NCI-H1417 treated with DMSO at 0.1 percent for 48 hours (cell line): ENCODE results near the gene NGFR.
"Not testable (repeated sequence)": the region's sequence is repeated elsewhere in the genome, so short reads cannot be mapped to it uniquely, and the experiment has no call there.

Source experiments
- DNase-seq: peaks from one replicate; lab custom pipeline; 2025; lab: John Stamatoyannopoulos, UW

The NGFR gene

GRCh38 chr17:49496183-49496866 lies 1.2 kb downstream of the NGFR start:
- DNase-seq = no peak

GRCh38 chr17:49496867-49497147 lies 1.7 kb downstream of the NGFR start:
- DNase-seq = no peak

- no peak for DNase-seq
Measured at GRCh38 chr17:49497148-49498028, 2.3 kb downstream of the NGFR start.

DNA sequence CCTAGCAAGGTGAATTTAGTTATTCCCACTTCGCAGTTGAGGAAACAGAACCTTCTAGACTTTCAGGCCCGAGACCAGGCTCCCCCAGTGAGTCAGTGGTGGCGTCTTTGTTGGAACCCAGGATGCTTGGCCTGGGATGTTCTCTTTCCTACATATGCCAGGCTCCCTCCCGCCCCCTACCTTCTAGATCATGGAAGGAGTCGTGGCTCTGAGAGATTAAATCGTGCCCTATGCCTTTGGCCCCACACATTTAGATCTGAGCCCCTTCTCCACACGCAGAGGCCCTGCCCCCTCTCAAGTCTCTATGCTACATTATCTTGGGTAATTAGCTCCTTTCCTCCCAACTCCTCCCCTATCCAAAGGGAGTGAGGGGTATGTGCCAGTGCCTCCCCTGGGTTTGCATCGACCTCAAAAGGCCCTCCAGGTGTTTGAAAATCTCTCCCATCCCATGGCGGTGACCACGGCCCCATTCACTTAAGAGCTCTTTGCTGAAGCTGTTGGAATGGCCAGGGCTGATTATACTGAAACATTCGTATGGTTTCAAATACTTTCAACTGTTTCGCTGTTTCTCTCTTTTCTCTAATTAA lies 3.0 kb downstream of the NGFR start:
- DNase-seq = no peak

DNA sequence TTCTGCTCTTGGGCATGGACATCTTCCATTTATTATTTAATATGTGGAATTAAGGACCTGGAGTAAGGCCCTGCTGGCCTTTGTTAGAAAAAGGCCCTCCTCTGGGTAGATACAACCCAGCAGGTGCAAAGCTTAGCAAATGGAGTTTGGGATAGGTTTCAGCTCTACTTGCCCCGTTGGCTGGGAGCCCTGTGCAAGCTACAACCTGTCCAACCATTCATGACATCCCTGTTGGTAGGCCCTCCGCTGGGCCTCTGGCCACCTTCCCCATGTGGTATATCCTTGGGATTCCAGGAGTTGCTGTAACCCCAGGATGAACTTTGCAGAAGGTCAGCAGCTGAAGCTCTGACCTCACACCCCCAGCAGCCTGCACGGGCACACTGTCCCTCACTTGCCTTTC lies 6.4 kb downstream of the NGFR start:
- DNase-seq = no peak

DNA sequence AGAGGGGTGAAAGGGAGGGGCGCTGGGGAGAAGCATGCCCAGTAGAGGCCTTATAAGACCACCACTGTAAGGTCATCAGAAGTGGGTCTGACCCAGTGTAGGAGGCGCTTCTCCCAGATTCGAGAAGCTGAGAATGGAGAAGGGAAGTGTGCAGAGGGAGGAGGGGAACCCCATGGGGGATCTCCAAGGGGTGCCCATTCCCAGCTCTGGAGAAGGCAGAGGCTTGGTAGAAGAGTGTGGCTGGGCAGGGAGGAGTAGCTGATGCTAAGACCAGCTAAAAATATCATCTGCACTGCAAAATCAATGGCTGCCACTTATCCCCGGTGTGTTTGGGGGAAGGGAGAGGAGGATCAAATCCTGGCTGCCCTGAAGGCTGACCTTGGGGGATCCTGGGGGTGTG lies 7.2 kb downstream of the NGFR start:
- DNase-seq = no peak

DNA sequence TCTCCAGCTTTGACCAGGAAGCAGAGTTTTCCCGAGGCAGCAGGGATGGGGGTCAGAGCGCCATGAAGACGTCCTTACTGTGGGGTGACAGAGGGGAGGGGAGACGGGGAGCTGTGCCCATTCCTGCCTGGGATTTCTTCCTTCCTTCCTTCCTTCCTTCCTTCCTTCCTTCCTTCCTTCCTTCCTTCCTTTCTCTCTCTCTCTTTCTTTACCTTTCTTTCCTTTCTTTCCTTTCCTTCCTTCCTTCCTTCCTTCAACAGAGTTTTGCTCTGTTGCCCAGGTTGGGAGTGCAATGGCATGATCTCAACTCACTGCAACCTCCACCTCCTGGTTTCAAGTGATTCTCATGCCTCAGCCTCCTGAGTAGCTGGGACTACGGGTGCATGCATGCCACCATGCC lies 7.6 kb downstream of the NGFR start:
- not testable (repeated sequence) for DNase-seq

DNA sequence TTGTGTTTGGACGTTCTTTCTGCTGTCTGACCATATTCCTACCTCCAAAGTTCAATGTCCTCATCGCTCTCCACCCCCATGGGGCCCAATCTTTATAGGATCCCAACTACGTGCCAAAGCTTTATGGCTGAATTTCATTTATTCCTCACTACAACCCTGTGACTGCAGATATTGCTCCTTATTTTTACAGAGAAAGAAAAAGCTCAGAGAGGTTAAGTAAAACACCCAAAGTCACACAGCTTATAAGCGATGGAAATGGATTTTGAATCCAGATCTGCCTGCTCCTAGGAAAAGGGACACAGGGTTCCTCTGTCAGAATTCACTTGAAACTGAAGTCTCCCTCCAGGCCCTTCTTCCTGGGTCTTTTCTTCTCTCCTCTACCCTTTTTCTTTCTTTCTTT lies 9.3 kb downstream of the NGFR start:
- DNase-seq = no peak

GRCh38 chr17:49505854-49506253 lies 10.8 kb downstream of the NGFR start:
- DNase-seq = no peak

DNA sequence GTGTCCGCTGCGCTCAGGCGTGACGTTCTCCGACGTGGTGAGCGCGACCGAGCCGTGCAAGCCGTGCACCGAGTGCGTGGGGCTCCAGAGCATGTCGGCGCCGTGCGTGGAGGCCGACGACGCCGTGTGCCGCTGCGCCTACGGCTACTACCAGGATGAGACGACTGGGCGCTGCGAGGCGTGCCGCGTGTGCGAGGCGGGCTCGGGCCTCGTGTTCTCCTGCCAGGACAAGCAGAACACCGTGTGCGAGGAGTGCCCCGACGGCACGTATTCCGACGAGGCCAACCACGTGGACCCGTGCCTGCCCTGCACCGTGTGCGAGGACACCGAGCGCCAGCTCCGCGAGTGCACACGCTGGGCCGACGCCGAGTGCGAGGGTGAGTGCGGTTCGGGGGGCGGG lies 11.2 kb downstream of the NGFR start:
- no peak for DNase-seq

DNA sequence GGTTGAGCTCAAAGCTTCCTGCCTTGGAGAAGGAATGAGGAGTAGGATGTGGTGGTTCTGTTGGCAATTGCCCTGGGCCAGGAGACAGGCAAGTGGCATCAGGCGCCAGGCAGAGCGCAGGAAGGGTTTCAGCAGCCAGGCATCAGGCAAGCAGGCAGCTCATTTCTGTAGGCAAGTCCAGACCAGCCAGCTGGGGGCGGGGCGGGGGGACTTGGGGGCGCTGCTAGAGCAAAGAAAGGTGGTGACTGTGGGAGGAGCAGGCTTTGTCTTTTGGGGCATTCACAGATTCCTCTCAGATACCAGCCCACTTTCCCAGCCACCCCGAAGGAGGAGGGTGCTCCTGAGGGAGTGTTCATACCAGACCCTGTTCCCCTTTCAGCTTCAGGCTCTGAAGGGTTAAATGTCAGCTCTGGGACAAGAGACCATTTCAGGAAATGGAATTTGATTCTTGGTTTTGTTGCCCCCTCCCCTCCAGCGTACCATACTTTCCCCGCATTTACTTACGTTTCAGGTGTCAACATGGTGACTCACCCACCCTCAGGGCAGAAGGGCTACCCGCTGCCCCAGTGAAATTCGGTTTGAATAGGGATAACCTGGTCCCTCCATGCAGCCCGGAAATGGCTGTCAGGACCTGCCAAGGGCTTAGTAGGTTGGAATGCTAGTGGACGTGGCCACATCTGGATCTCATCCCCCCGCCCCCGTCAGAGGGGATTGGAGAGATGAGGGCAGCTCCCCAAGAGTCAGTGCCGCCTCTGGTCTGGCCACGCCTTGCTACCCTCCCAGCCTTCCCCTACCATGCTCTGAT lies 13.2 kb downstream of the NGFR start:
- DNase-seq = no peak

DNA sequence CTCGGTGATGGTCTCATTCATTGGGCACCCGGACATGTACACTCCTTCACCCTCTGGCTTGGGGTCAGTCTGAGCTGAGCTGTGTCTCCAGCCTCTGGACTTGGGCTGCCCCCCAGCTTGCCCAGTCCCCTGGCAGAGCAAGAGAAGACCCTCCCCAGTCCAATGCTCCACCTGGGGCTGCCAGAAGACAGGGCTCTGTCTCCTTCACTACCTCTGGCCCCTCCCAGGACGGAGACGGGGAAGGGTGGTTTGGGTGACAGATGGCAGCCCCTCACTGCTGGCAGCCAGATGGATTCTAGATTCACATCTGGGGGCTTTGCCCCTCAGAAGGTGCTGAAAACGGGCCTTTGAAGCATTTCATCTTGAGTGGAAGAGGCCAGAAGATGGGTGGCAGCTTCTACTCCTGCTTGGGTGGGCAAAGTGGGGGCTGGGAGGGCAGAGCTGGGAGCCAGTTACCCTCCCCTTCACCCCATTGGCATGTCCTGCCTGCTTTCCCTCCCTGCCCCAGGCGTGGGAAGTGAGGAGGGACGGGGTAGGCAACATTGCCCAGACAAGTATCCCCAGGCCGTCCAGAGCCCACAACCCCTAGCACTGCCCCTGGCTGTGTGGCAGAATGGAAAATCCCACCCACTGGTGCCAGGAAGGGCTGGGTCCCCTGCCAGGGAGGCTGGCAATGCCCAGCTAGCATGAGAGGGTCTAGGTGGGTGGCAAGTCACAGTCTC lies 13.9 kb downstream of the NGFR start:
- no peak for DNase-seq

GRCh38 chr17:49509588-49509917 lies 14.5 kb downstream of the NGFR start:
- no peak for DNase-seq

DNA sequence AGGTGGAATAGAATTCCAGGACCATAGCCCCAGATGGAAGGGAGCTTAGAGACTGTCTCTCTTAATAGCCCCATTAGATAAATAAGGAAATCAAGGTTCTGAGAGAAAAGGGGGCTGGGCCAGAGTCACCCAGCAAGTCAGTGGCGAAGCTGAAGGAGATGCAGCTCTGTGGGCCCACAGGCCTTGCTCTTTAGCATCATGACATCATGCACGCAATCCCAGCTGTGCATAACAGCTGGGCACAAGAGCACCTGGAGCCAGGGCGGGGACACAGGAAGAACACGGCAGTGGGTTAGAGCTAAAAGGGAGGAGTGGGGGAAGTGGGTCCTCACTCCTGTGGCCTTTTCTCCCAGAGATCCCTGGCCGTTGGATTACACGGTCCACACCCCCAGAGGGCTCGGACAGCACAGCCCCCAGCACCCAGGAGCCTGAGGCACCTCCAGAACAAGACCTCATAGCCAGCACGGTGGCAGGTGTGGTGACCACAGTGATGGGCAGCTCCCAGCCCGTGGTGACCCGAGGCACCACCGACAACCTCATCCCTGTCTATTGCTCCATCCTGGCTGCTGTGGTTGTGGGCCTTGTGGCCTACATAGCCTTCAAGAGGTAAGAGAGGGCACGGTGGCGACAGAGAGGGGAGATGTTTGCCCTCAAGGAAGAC lies 15.1 kb downstream of the NGFR start:
- DNase-seq = no peak

DNA sequence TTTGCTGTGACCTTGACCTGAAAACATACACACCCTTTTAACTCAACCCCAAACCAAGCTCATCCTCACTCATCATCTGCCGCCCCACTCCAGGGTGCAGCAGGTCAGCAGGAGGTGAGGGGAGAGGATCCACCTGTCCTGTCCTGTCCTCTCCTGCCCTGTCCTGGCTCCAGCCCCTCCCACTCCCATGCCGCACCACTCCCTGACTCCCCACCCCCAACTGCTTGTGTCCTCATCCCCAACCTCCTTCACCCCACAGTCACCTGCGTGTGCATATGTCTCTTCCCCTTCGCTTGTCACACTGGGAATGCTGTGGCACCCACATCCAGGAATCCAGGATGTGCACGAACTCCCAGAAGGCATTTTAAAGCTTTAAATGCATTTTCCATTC lies 15.6 kb downstream of the NGFR start:
- DNase-seq = no peak

DNA sequence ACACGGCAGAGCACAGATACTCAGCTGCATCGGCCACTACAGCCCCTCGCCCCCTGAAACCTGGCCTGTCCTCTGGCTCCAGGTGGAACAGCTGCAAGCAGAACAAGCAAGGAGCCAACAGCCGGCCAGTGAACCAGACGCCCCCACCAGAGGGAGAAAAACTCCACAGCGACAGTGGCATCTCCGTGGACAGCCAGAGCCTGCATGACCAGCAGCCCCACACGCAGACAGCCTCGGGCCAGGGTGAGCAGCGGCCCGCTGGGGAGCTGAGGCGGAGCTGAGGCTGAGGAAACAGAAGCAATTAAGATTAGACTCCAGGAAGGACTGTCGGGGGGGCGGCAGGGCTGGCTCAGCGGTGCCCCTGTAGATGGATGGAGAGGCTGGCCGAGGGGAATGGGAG lies 16.7 kb downstream of the NGFR start:
- no peak for DNase-seq

- DNase-seq = no peak
Measured at GRCh38 chr17:49512296-49513043, 17.4 kb downstream of the NGFR start.

DNA sequence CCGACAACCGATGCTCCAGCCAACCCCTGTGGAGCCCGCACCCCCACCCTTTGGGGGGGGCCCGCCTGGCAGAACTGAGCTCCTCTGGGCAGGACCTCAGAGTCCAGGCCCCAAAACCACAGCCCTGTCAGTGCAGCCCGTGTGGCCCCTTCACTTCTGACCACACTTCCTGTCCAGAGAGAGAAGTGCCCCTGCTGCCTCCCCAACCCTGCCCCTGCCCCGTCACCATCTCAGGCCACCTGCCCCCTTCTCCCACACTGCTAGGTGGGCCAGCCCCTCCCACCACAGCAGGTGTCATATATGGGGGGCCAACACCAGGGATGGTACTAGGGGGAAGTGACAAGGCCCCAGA lies 17.9 kb downstream of the NGFR start:
- no peak for DNase-seq

DNA sequence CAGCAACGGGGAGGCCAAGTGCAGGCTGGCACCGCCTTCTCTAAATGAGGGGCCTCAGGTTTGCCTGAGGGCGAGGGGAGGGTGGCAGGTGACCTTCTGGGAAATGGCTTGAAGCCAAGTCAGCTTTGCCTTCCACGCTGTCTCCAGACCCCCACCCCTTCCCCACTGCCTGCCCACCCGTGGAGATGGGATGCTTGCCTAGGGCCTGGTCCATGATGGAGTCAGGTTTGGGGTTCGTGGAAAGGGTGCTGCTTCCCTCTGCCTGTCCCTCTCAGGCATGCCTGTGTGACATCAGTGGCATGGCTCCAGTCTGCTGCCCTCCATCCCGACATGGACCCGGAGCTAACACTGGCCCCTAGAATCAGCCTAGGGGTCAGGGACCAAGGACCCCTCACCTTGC lies 18.5 kb downstream of the NGFR start:
- no peak for DNase-seq

- no peak for DNase-seq
Measured at GRCh38 chr17:49514071-49514721, 19.1 kb downstream of the NGFR start.
